CD1c-positive myeloid dendritic cell (primary cell): ENCODE data around the gene KIF21B.
A peak's percentile ranks its signal among the peaks of the same experiment; 100 is the strongest.
"Not testable (repeated sequence)": the region's sequence is repeated elsewhere in the genome, so short reads cannot be mapped to it uniquely, and the experiment has no call there.

Experiments used
- DNase-seq: peaks from one replicate; pipeline ENCODE4 v3.0.0-alpha.2; 2016; ENCODE audit errors: extremely low spot score

KIF21B gene

DNA sequence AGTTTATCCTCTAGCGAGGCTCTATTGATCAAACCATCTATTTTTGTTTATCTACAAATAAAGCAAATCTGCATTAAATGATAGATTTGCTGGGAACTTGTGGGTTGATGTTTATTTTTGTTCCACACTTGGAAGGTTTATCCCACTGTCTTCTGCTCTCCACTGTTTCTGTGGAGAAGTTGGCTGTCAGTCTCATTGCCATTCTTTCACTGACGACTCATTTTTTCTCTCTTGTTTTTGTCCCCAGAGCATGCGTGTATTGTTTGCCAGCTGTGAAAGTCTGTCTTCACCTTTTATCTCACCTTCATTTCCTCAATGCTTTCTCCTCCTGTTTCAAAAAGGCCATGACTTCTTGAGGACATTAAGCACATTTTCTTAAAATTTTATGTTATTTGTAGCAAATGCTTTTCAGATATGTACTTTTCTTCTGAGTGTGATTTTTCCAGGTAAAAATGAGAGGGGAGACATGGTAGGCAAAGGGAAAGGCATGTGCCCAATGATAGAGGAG is 76.4 kb downstream of the KIF21B start:
- no peak for DNase-seq

DNA sequence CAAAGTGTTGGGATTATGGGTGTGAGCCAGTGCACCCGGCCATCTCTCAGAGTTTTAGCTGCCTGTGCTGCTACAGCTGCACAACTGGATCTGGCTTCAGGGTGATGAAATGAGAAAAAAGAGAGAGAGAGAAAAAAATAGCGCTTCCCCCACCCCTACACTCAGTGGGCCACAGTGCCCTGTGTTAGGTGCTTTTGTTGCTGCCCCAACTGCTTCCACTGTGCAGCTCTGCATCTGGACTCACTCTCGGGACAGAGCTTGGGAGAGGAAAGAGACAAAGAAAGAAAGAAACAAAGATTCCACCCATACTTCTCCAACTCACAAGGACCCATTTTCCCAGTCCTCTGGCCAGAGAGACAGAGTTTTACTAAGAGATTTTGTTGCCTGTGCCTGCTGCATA is 78.4 kb downstream of the KIF21B start:
- no peak for DNase-seq

DNA sequence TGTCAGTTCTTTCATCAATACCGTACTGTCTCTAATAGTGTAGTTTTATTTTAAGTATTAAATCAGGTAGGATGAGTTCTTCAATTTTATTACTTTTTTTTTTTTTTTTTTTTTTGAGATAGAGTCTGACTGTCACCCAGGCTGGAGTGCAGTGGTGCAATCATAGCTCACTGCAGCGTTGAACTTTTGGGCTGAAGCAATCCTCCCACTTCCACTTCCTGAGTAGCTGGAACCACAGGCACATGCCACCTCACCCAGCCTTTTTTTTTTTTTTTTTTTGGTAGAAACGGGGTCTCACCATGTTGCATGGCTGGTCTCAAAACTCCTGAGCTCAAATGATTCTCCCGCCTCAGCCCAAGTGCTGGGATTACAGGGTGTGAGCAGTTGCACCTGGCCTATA is 84.6 kb downstream of the KIF21B start:
- peak; percentile 75 for DNase-seq

DNA sequence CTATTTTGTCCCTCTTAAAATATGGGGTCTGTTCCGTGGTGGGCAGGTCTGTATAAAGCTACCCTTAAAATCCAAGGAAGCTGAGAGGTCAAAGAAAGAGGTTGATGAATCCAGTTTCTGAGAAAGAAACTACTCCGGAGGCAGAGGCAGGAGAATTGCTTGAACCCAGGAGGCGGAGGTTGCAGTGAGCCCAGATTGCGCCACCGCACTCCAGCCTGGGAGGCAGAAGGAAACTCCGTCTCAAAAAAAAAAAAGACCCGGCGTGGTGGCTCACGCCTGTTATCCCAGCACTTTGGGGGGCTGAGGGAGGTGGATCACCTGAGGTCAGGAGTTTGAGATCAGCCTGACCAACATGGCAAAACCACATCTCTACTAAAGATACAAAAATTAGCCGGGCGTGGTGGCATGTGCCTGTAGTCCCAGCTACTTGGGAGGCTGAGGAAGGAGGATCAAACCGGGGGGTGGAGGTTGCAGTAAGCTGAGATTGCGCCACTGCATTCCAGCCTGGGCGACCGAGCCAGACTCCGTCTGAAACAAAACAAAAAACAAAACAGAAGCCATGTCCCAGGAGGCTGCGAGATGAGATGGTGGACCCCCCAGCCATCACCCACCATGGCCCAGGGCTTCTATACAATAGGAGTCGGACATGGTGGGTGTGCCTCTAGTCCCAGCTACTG is 88.1 kb downstream of the KIF21B start:
- not testable (repeated sequence) for DNase-seq

DNA sequence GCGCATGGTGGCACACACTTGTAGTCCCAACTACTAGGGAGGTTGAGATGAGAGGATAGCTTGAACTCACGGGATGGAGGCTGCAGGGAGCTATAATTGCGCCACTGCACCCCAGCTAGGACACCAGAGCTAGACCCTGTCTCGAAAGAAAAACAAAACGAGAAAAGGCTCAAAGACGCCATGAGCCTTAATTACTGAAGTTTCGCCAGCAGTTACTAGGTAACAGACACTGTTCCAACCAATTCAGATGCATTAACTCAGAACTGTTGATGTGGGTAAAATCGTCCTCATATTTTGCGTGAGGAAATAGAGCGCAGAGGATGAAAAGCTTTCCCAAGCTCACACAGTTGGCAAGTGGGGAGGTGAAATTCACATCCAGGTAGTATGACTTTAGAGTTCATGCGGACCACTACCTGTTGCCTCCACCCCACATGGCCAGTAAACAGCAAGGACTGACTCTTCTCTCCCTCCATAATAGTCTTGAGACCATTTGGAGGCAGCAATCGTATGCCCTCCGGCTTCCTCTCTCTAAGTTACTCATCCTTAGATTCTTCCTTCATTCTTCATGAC is 88.8 kb downstream of the KIF21B start:
- DNase-seq: no peak

DNA sequence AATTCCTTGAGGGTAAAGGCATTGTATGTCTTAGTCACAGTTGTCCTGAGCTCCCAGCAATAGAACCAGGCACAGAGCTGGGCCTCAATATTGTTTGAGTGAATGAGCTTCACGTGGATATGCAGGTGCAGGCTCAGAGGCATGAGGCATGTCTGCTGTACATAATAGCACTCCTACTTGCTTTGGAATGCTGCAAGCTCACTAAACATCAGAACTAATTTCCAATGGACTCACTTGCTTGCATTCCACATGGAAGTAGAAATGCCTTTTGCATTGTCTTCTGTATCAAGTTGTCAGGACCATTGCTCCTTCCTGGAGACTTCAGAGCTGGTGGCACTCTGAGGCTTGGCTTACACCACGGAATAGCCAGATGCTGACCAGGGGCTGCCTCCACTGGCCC is 91.7 kb downstream of the KIF21B start:
- DNase-seq: no peak

DNA sequence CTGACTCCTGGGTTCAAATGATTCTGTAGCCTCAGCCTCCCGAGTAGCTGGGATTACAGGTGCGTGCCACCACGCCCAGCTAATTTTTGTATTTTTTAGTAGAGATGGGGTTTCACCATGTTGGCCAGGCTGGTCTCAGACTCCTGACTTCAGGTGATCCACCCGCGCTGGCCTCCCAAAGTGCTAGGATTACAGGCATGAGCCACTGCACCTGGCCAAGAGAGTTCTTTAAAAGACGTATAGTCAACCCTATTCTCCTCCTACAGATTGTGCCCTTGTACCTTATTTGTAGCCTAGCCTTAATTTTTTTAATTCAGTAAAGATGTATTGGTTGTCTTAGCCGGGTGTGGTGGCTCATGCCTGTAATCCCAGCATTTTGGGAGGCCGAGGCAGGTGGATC is 93.2 kb downstream of the KIF21B start:
- DNase-seq: not testable (repeated sequence)

DNA sequence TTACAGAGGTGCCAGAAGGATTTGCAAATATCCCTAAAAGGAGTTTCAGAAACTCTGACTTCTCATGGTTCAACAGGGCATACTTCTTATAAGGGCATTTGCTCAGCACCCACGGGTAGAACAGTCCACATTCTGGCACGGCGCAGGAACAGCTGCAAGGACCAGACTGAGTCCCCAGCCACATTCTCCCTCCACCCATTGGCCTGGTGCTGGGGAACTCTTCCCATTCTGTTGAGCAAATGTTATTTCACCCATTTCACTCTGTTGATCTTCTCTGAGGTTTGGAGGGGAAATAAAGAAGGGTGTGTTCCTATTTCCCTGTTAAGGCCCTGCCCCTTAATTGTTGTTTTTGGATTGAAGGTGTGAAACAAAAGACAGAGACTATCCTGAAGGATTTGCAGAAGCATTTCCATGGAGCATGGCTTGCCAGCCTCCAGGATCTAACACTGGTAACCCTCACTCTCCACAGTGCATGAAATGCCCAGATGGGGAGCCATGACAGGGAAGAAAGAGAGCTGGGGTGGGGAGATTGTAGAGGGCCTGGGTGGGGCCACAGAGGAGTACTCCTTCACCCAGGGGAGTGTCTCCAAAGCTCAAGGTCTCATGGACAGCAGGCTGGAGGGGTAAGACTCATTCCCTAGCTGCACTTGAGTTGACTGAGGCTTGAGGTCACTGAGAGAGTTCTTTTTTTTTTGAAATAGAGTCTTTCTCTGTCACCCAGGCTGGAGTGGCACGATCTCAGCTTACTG is 93.8 kb downstream of the KIF21B start:
- no peak for DNase-seq

DNA sequence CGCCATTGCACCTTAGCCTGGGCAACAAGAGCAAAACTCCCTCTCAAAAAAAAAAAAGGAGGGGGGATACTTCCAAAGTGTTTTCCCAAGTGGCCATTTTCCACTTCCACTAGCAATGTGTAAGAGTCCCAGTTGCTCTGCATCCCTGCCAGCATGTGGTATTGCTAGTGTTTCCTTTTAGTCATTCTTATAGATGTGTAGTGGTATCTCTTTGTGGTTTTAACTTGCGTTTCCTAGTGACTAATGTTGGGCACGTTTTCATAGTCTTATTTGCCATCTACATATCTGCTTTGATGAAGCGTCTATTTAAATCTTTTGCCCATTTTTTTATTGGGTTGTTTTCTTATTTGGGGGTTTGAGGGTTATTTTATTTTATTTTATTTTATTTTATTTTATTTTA is 97.7 kb downstream of the KIF21B start:
- DNase-seq: no peak

DNA sequence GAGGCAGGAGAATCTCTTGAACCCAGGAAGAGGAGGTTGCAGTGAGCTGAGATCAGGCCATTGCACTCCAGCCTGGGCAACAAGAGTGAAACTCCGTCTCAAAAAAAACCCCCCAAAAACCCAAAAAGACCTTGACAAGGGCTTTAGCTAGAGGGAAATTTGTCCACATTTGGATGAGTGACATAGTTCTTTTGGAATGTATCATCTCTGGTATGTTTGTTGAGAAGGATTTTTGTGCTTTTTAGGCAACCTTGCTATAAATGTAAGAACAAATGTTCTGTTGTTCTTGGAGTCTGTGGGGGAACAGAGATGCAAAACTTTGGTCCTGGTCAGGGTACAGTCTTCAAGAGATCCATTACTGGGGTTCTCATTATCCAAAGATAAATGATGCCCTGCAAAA is 99.9 kb downstream of the KIF21B start:
- no peak for DNase-seq

DNA sequence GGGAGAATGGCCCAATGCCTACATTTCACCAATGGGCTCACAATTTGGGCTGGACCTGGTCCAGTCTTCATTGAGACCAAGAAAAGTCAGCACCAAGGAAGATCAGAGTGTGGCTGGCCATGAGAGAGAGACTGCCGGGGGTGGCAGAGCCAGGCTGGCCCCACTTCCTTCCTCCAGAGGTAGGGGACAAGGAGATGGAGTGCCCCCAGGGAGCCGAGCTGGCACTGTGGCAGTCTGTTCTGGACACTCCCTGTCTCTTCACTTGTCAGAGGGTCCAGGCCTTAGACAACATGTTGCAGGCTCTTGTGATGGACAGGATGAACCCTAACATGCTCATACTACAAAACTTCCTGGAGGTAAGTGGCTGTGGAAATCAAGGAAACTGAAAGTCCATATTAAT is 101.1 kb downstream of the KIF21B start:
- no peak for DNase-seq

DNA sequence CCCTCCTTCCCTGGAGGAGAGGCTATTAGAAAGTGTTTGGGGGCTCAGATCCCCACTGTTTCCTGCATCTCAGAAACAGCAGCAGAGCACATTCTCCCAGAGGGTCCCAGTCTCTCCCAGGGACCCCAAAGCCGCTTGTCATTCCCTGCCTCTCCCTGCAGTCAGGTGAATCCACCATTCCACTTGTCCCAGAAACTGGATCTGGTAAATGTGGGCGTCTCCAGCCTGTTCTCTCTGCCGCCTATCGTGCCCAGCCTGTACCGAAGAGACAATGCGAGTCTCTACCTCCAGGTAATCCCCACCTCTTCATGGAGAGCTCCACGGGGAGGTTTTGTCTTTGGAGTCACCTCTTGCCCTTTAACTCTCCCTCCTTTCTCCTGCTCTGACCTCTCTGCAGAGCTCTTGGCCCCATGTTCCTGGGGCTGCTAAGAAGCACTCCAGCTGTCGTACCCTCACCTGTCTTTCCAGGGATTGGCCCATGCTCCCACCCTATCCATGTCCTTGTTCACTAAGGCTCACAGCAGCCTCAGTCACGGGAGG is 101.9 kb downstream of the KIF21B start:
- no peak for DNase-seq
